HepG2 (cell line): ENCODE measurements around the gene LURAP1L. TPM values are rescaled to one million over a fixed set of nuclear protein-coding genes. Genes with fewer than 3 reads are reported as not detected.

Experiments used
- CBX2 ChIP-seq, 2 experiments: fragments of 200-600 bp in 1 of 2; sonication (generic); formaldehyde crosslinking in 1 of 2; IDR thresholded peaks; 2 replicates each; pipeline versions ENCODE4 v1.7.0 to v1.8.1; 2018 to 2022; ENCODE audit warnings: low read depth in 2 of 2, low read length in 1 of 2, mild to moderate bottlenecking in 1 of 2, missing genetic modification reagents in 1 of 2
- CEBPG ChIP-seq: IDR thresholded peaks from 2 replicates; pipeline ENCODE4 v1.6.1; 2016
- ISL2 ChIP-seq: sonication (generic); formaldehyde crosslinking; IDR thresholded peaks from 2 replicates; pipeline ENCODE4 v1.5.0; 2020; ENCODE audit warnings: missing genetic modification reagents
- KAT8 ChIP-seq: IDR thresholded peaks from 2 replicates; pipeline ENCODE4 v1.6.1; 2016; ENCODE audit warnings: missing genetic modification reagents, missing compliant biosample characterization
- MIER3 ChIP-seq: IDR thresholded peaks from 2 replicates; pipeline ENCODE4 v1.6.1; 2016; ENCODE audit warnings: missing compliant biosample characterization, borderline replicate concordance
- SOX13 ChIP-seq, 3 experiments: fragments of 450-650 bp in 1 of 3; sonication (generic) in 1 of 3; formaldehyde crosslinking in 1 of 3; IDR thresholded peaks in 2 of 3; conservative IDR thresholded peaks in 1 of 3; 2 replicates each; pipeline versions ENCODE4 v1.5.0 to v1.6.1; 2016 to 2020; ENCODE audit warnings: antibody characterized with exemption in 1 of 3, mild to moderate bottlenecking in 1 of 3, missing compliant biosample characterization in 1 of 3, missing genetic modification reagents in 1 of 3, moderate library complexity in 1 of 3
- SRF ChIP-seq: IDR thresholded peaks from 2 replicates; pipeline ENCODE4 v1.6.1; 2011; ENCODE audit warnings: mild to moderate bottlenecking, low read depth, low read length, moderate library complexity
- TOPORS ChIP-seq: sonication (generic); formaldehyde crosslinking; IDR thresholded peaks from 2 replicates; pipeline ENCODE4 v1.8.0; 2023; ENCODE audit warnings: mild to moderate bottlenecking, missing genetic modification reagents
- YY1 ChIP-seq: IDR thresholded peaks from 2 replicates; pipeline ENCODE4 v1.6.1; 2011; ENCODE audit warnings: low read length, low read depth, moderate library complexity, mild to moderate bottlenecking; ENCODE audit not compliant: insufficient read depth, insufficient replicate concordance
- ZNF431 ChIP-seq: sonication (generic); formaldehyde crosslinking; IDR thresholded peaks from 2 replicates; pipeline ENCODE4 v1.9.0; 2022; ENCODE audit warnings: missing genetic modification reagents, low read depth, mild to moderate bottlenecking, borderline replicate concordance
- ZNF644 ChIP-seq: IDR thresholded peaks from 2 replicates; pipeline ENCODE4 v1.6.1; 2016; ENCODE audit warnings: low read depth
- ZNF724P ChIP-seq: sonication (generic); formaldehyde crosslinking; IDR thresholded peaks from 2 replicates; pipeline ENCODE4 v1.8.0; 2022; ENCODE audit warnings: missing genetic modification reagents, borderline replicate concordance
- ZNF878 ChIP-seq: sonication (generic); formaldehyde crosslinking; IDR thresholded peaks from 2 replicates; pipeline ENCODE4 v1.8.1; 2023; ENCODE audit warnings: mild to moderate bottlenecking, missing genetic modification reagents, moderate library complexity
- ZSCAN25 ChIP-seq: sonication (generic); formaldehyde crosslinking; IDR thresholded peaks from 2 replicates; pipeline ENCODE4 v1.8.0; 2022; ENCODE audit warnings: mild to moderate bottlenecking, missing genetic modification reagents
- polyA plus RNA-seq, 8 experiments: library from polyadenylated mRNA; depleted of rRNA in 3 of 8; stranded (reverse) in 7 of 8; unstranded in 1 of 8; fragments of >200 nt; fragmentation: Illumina TruSeq in 4 of 8; extraction: Trizol in 4 of 8; gene quantifications; 2 replicates each; pipeline versions ENCODE4 v1.2.1 to v1.2.3, GENCODE V29; 2011 to 2016; ENCODE audit warnings: low read depth in 4 of 8, missing spikeins in 1 of 8, mixed read lengths in 1 of 8; ENCODE audit not compliant: insufficient read depth in 1 of 8
- total RNA-seq, 5 experiments: library from RNA; depleted of rRNA; stranded (reverse); fragments of >200 nt; fragmentation: Illumina TruSeq; extraction: Trizol; gene quantifications; 2 replicates each; pipeline ENCODE4 v1.2.3, GENCODE V29; 2016; ENCODE audit warnings: low read depth in 1 of 5
- TF ChIP-seq, protein P1 (sequence below): sonication (generic); formaldehyde crosslinking; IDR thresholded peaks from 2 replicates; pipeline ENCODE4 v1.8.0; 2022; ENCODE audit warnings: mild to moderate bottlenecking, missing genetic modification reagents, moderate library complexity
- TF ChIP-seq, protein P2 (sequence below): sonication (generic); formaldehyde crosslinking; IDR thresholded peaks from 2 replicates; pipeline ENCODE4 v1.4.0; 2020; ENCODE audit warnings: missing genetic modification reagents, low read depth, mild to moderate bottlenecking, borderline replicate concordance
- TF ChIP-seq, protein P3 (sequence below): sonication (generic); formaldehyde crosslinking; IDR thresholded peaks from 2 replicates; pipeline ENCODE4 v1.4.0; 2020; ENCODE audit warnings: missing genetic modification reagents, borderline replicate concordance
- TF ChIP-seq, protein P4 (sequence below): sonication (generic); formaldehyde crosslinking; IDR thresholded peaks from 2 replicates; pipeline ENCODE4 v1.5.0; 2020; ENCODE audit warnings: missing genetic modification reagents, mild to moderate bottlenecking, borderline replicate concordance
- TF ChIP-seq, protein P5 (sequence below): IDR thresholded peaks from 2 replicates; pipeline ENCODE4 v1.6.1; 2016; ENCODE audit warnings: low read depth, control low read depth

The LURAP1L gene
- total and polyA plus RNA-seq, 2 of the 13 experiments (the other 11 are each of a cell fraction or from before 2014, with no cell fraction given), result 6.7 to 16.6 TPM

DNA sequence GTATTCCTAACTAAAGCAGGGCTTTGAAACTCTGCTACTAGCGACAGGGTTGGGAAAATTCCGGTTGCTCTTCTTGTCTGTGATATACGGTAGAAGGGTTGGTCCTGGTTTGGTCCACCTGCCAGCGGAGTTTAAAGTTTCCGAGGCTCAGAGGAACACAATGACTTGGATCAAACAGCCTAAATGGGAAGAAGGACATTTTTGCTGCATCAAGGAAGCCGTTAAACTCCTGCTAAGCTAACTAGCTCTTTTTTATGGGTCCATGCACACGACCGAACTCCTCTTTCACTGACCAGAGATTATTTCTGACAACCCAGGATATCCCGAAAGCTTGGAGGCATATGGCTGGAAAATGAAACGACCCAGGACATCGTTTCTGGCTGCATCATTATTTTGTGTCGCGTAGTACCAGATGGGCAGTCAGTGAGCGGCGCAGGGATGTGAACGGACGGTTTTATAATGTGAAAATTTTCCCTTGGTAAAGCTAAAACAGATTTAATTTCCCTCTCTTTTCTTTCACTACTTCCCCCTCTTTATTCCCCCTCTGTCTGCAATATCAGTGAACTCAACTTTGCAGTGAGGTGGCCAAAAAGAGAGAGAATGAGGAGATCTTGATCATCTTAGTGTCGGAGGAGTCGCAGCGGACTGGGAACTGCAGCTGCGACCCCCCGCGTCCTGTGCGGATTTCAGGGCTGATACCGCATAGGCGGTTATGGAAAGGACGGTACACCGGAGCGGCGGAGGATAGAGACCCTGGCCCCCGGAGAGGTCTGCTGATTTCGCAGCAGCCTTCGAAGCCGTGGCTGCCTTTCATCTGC lies at the start of gene LURAP1L (continued):
- no peak for TF ChIP-seq TOPORS (CRISPR knock-in tag)
- peak; percentile 58; the same call in 1 of the 2 replicates for TF ChIP-seq ZSCAN25 (CRISPR knock-in tag)
- no peak; the same call in none of the 2 replicates for TF ChIP-seq KAT8 (CRISPR knock-in tag)
- TF ChIP-seq, protein P1, sequence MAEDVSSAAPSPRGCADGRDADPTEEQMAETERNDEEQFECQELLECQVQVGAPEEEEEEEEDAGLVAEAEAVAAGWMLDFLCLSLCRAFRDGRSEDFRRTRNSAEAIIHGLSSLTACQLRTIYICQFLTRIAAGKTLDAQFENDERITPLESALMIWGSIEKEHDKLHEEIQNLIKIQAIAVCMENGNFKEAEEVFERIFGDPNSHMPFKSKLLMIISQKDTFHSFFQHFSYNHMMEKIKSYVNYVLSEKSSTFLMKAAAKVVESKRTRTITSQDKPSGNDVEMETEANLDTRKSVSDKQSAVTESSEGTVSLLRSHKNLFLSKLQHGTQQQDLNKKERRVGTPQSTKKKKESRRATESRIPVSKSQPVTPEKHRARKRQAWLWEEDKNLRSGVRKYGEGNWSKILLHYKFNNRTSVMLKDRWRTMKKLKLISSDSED (CRISPR knock-in tag), result no peak
- TF ChIP-seq ZNF431 (CRISPR knock-in tag), result no peak
- TF ChIP-seq, protein P2, sequence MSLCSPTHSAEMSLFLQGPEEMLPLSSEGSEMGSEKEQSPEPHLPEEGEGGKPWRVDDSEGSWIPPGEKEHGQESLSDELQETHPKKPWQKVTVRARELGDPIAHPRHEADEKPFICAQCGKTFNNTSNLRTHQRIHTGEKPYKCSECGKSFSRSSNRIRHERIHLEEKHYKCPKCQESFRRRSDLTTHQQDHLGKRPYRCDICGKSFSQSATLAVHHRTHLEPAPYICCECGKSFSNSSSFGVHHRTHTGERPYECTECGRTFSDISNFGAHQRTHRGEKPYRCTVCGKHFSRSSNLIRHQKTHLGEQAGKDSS (CRISPR knock-in tag), result no peak
- no peak for TF ChIP-seq ISL2 (CRISPR knock-in tag)
- TF ChIP-seq ZNF724P (CRISPR knock-in tag), result no peak
- TF ChIP-seq, protein P3, sequence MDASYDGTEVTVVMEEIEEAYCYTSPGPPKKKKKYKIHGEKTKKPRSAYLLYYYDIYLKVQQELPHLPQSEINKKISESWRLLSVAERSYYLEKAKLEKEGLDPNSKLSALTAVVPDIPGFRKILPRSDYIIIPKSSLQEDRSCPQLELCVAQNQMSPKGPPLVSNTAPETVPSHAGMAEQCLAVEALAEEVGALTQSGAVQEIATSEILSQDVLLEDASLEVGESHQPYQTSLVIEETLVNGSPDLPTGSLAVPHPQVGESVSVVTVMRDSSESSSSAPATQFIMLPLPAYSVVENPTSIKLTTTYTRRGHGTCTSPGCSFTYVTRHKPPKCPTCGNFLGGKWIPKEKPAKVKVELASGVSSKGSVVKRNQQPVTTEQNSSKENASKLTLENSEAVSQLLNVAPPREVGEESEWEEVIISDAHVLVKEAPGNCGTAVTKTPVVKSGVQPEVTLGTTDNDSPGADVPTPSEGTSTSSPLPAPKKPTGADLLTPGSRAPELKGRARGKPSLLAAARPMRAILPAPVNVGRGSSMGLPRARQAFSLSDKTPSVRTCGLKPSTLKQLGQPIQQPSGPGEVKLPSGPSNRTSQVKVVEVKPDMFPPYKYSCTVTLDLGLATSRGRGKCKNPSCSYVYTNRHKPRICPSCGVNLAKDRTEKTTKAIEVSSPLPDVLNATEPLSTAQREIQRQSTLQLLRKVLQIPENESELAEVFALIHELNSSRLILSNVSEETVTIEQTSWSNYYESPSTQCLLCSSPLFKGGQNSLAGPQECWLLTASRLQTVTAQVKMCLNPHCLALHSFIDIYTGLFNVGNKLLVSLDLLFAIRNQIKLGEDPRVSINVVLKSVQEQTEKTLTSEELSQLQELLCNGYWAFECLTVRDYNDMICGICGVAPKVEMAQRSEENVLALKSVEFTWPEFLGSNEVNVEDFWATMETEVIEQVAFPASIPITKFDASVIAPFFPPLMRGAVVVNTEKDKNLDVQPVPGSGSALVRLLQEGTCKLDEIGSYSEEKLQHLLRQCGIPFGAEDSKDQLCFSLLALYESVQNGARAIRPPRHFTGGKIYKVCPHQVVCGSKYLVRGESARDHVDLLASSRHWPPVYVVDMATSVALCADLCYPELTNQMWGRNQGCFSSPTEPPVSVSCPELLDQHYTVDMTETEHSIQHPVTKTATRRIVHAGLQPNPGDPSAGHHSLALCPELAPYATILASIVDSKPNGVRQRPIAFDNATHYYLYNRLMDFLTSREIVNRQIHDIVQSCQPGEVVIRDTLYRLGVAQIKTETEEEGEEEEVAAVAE, result peak; percentile 47; the same call in 1 of the 2 replicates
- TF ChIP-seq MIER3 (CRISPR knock-in tag), result peak; percentile 54; the same call in 1 of the 2 replicates
- TF ChIP-seq SOX13 (IDR thresholded peaks at IDR 0.05), result no peak
- peak in 1 of 2 experiments; percentile 46; a peak in 2 of 4 replicates for TF ChIP-seq SOX13 (CRISPR knock-in tag; conservative IDR thresholded peaks at IDR 0.05 in 1 of 2, IDR thresholded peaks at IDR 0.05 in 1 of 2)
- TF ChIP-seq ZNF644, result 0 out of 2 replicates have a peak, but pooled peaks have one; percentile 33
- TF ChIP-seq, protein P4, sequence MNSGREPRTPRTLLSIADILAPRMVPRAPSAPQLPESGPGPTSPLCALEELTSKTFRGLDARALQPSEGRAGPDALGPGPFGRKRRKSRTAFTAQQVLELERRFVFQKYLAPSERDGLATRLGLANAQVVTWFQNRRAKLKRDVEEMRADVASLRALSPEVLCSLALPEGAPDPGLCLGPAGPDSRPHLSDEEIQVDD, result no peak
- TF ChIP-seq YY1, result peak; percentile 34
- TF ChIP-seq CBX2 (IDR thresholded peaks at IDR 0.05; ENCODE audit: low read depth, low read length), result no peak
- no peak for TF ChIP-seq CBX2 (CRISPR knock-in tag; IDR thresholded peaks at IDR 0.05; ENCODE audit: low read depth)
- TF ChIP-seq CEBPG (CRISPR knock-in tag), result 0 out of 2 replicates have a peak, but pooled peaks have one; percentile 3
- peak; percentile 57; the same call in 1 of the 2 replicates for TF ChIP-seq SRF
- TF ChIP-seq, protein P5, sequence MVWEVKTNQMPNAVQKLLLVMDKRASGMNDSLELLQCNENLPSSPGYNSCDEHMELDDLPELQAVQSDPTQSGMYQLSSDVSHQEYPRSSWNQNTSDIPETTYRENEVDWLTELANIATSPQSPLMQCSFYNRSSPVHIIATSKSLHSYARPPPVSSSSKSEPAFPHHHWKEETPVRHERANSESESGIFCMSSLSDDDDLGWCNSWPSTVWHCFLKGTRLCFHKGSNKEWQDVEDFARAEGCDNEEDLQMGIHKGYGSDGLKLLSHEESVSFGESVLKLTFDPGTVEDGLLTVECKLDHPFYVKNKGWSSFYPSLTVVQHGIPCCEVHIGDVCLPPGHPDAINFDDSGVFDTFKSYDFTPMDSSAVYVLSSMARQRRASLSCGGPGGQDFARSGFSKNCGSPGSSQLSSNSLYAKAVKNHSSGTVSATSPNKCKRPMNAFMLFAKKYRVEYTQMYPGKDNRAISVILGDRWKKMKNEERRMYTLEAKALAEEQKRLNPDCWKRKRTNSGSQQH (CRISPR knock-in tag), result peak; percentile 27; the same call in 1 of the 2 replicates
- 0 out of 2 replicates have a peak, but pooled peaks have one; percentile 40 for TF ChIP-seq ZNF878 (CRISPR knock-in tag)
